ENCODE data around the gene GZMH. TPM values are rescaled to one million over a fixed set of nuclear protein-coding genes. Genes with fewer than 3 reads are reported as not detected.
"Not testable (repeated sequence)": the region's sequence is repeated elsewhere in the genome, so short reads cannot be mapped to it uniquely, and the experiment has no call there.

Gene GZMH, protein sequence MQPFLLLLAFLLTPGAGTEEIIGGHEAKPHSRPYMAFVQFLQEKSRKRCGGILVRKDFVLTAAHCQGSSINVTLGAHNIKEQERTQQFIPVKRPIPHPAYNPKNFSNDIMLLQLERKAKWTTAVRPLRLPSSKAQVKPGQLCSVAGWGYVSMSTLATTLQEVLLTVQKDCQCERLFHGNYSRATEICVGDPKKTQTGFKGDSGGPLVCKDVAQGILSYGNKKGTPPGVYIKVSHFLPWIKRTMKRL
- total RNA-seq (2022): not detected in 2 replicates
- Bru-seq, nascent RNA: not detected
- not detected for BruChase-seq, experiment 1, labeled RNA remaining after a 6-hour chase
- not detected for BruChase-seq, experiment 2, labeled RNA remaining after a 2-hour chase
- long read RNA-seq: 0 reads

DNA sequence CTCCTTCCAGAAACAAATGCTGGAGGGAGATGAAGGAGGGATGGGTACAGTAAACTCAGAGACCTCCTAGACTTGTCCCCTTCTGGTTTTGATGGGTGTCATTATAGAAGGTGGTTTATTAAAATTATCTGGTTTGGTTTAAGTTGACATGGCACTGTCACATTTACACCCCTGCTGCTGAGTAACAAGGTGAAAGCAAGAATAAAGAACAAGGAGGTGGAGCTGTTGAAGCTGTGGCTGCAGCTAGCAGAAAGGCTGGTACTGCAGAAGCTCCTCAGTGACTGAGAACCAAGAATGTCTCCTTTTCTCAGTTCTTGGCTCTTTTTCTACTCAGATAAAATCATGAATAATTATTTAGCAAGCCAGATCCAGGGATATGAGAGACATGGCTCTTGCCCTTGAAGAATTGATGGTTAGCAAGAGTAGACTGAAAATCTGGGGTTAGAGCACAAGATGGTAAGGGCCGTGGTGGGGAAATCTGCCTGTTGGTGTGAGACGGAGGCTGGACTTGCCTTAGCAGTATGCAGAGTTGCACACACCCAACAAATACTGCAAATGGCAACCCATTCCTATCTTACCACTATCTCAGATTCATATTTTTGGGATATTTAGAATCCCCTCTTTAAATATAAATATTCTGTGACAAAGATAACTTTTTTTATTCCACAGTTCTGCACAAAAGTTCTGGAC, at the start of gene GZMH:
GZMH (minus strand) TSS at position 31 of the 690 bp plus-strand sequence. CDS start 72 bp downstream, outside the sequence.
- no peaks in the 10 kb centered on the region for H3K4me1 Mint-ChIP-seq (ENCODE audit: insufficient read depth, unreplicated experiment)
- DNase-seq (ENCODE audit: unreplicated experiment): no peak
- H3K27me3 Mint-ChIP-seq (ENCODE audit: insufficient read depth, unreplicated experiment): peaks cover 11% of the 10 kb centered on the region
- ChIA-PET CTCF (interaction anchor here (0.7 to 1.5 kb wide), 2 partner anchors 70 to 97 kb away, joined by 3 read pairs; no protein-coding TSS in a partner anchor), POLR2A (no interaction called here)
- no peaks in the 10 kb centered on the region for H3K9me3 Mint-ChIP-seq (ENCODE audit: unreplicated experiment)
- intact Hi-C loops (cut with micrococcal nuclease): loop anchor here (5.0 kb wide), 1 partner anchor 68 kb away; no protein-coding TSS in a partner anchor
- H3K36me3 Mint-ChIP-seq (ENCODE audit: insufficient read depth, unreplicated experiment): no peaks in the 10 kb centered on the region
- H3K27ac Mint-ChIP-seq (ENCODE audit: low read depth, unreplicated experiment): no peak within 1 kb of the TSS
- TF ChIP-seq, protein P1, sequence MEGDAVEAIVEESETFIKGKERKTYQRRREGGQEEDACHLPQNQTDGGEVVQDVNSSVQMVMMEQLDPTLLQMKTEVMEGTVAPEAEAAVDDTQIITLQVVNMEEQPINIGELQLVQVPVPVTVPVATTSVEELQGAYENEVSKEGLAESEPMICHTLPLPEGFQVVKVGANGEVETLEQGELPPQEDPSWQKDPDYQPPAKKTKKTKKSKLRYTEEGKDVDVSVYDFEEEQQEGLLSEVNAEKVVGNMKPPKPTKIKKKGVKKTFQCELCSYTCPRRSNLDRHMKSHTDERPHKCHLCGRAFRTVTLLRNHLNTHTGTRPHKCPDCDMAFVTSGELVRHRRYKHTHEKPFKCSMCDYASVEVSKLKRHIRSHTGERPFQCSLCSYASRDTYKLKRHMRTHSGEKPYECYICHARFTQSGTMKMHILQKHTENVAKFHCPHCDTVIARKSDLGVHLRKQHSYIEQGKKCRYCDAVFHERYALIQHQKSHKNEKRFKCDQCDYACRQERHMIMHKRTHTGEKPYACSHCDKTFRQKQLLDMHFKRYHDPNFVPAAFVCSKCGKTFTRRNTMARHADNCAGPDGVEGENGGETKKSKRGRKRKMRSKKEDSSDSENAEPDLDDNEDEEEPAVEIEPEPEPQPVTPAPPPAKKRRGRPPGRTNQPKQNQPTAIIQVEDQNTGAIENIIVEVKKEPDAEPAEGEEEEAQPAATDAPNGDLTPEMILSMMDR (IDR thresholded peaks at IDR 0.05; ENCODE audit: unreplicated experiment): no peak
- BruUV-seq (replicated peaks): no TSS peak
- no peak within 1 kb of the TSS for H3K4me3 Mint-ChIP-seq (ENCODE audit: unreplicated experiment)

DNA sequence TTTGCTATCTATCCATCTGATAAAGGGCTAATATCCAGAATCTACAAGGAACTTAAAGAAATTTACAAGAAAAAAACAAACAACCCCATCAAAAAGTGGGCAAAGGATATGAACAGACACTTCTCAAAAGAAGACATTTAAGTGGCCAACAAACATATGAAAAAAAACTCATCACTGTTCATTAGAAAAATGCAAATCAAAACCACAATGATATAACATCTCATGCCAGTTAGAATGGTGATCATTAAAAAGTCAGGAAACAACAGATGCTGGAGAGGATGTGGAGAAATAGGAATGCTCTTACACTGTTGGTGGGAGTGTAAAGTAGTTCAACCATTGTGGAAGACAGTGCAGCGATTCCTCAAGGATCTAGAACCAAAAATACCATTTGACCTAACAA, 38.9 kb upstream of the GZMH start:
- H3K36me3 Mint-ChIP-seq (ENCODE audit: insufficient read depth, unreplicated experiment); CTCF ChIA-PET; DNase-seq (ENCODE audit: unreplicated experiment); POLR2A ChIA-PET; H3K4me3 Mint-ChIP-seq (ENCODE audit: unreplicated experiment); H3K4me1 Mint-ChIP-seq (ENCODE audit: insufficient read depth, unreplicated experiment); H3K9me3 Mint-ChIP-seq (ENCODE audit: unreplicated experiment); H3K27ac Mint-ChIP-seq (ENCODE audit: low read depth, unreplicated experiment); intact Hi-C loops (cut with micrococcal nuclease); BruUV-seq (replicated peaks): not testable (repeated sequence)
- peaks cover 30% of the 10 kb centered on the region for H3K27me3 Mint-ChIP-seq (ENCODE audit: insufficient read depth, unreplicated experiment)

DNA sequence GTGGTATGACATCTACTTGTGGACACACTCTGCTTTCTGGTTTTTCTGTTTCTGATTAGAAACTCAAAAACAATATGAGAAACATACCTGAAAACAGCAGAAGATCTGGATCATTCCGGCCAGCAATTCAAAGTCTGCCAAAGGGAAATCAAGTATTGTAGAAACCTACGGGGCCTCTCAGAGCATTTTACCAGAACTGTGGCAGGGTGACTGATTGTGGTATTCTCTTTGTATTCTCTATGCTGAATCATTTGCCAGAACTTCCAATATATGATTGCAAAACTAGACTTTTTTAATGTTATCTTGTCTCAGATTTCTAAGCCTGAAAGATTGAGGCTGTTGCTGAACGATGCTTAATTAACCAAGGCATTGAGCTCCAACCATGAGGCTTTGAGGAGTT, 30.4 kb upstream of the GZMH start:
- BruUV-seq (replicated peaks): no TSS peak
- no peak for DNase-seq (ENCODE audit: unreplicated experiment)
- Mint-ChIP-seq H3K27ac (ENCODE audit: low read depth, unreplicated experiment) (no peak overlapping the region), H3K27me3 (ENCODE audit: insufficient read depth, unreplicated experiment) (peaks cover 25% of the 10 kb centered on the region), H3K36me3 (ENCODE audit: insufficient read depth, unreplicated experiment) (no peaks in the 10 kb centered on the region), H3K4me3 (ENCODE audit: unreplicated experiment) (no peak overlapping the region), H3K4me1 (ENCODE audit: insufficient read depth, unreplicated experiment) (no peaks in the 10 kb centered on the region), H3K9me3 (ENCODE audit: unreplicated experiment) (no peaks in the 10 kb centered on the region)
- ChIA-PET POLR2A (no interaction called here), CTCF (no interaction called here)
- TF ChIP-seq, protein P1 (IDR thresholded peaks at IDR 0.05; ENCODE audit: unreplicated experiment): no peak
- intact Hi-C loops (cut with micrococcal nuclease): no loop called here

DNA sequence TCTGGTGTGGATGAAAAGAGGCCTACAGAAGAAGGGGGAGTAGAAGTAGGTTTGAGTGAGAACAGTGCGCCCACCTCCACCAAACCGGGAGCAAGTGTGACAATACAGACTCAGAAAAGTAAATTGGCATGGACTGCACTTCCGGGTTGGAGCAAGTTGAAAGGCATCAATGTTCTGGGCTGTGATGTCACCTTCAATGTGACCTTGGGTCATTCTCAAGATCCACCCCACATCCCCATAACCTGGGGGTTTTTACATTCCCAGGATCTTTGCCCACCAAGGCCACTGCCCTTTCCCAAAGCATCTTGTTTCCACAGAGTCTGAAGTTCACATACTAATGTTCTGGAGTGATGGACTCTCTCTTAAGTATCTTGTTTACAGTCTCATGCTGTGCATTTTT, 29.8 kb upstream of the GZMH start:
- no peak overlapping the region for H3K4me3 Mint-ChIP-seq (ENCODE audit: unreplicated experiment)
- peaks cover 25% of the 10 kb centered on the region for H3K27me3 Mint-ChIP-seq (ENCODE audit: insufficient read depth, unreplicated experiment)
- ChIA-PET POLR2A (no interaction called here), CTCF (no interaction called here)
- H3K27ac Mint-ChIP-seq (ENCODE audit: low read depth, unreplicated experiment): no peak overlapping the region
- intact Hi-C loops (cut with micrococcal nuclease): no loop called here
- no peaks in the 10 kb centered on the region for H3K36me3 Mint-ChIP-seq (ENCODE audit: insufficient read depth, unreplicated experiment)
- H3K9me3 Mint-ChIP-seq (ENCODE audit: unreplicated experiment): no peaks in the 10 kb centered on the region
- TF ChIP-seq, protein P1 (IDR thresholded peaks at IDR 0.05; ENCODE audit: unreplicated experiment): no peak
- no peaks in the 10 kb centered on the region for H3K4me1 Mint-ChIP-seq (ENCODE audit: insufficient read depth, unreplicated experiment)
- no peak for DNase-seq (ENCODE audit: unreplicated experiment)
- no TSS peak for BruUV-seq (replicated peaks)
